Aorta (tissue), 5 donors: ENCODE results near the gene BBOX1. TPM values are rescaled to one million over a fixed set of nuclear protein-coding genes. Genes with fewer than 3 reads are reported as not detected.
"Not testable (repeated sequence)": the region's sequence is repeated elsewhere in the genome, so short reads cannot be mapped to it uniquely, and the experiment has no call there.

Source experiments
- ATAC-seq: fragments of 200-7000 bp; cut with Tn5 transposase; one replicate; pipeline ENCODE4 v1.9.1; 2022; ENCODE audit warnings: moderate library complexity; ENCODE audit not compliant: low FRiP score
- DNase-seq, 2 donors: peaks; one replicate each; pipeline ENCODE4 v3.0.0-alpha.2; 2020
- H3K27ac ChIP-seq, 2 donors: one replicate each; pipeline ENCODE4 v1.5.1; 2013; ENCODE audit warnings: low read length in 2 of 2, mild to moderate bottlenecking in 2 of 2, moderate library complexity in 2 of 2, control low read depth in 1 of 2, inconsistent platforms in 1 of 2, low read depth in 1 of 2
- H3K27me3 ChIP-seq, 2 donors: one replicate each; pipeline ENCODE4 v1.6.1; 2013; ENCODE audit warnings: control low read depth in 1 of 2, low read length in 1 of 2, mild to moderate bottlenecking in 1 of 2, moderate library complexity in 1 of 2; ENCODE audit not compliant: insufficient read depth in 2 of 2, control insufficient read depth in 1 of 2
- H3K36me3 ChIP-seq, 2 donors: one replicate each; pipeline ENCODE4 v1.6.1; 2013; ENCODE audit warnings: control low read depth in 1 of 2, low read length in 1 of 2, mild to moderate bottlenecking in 1 of 2; ENCODE audit not compliant: insufficient read depth in 2 of 2, control insufficient read depth in 1 of 2
- H3K4me1 ChIP-seq, 2 donors: one replicate each; pipeline ENCODE4 v1.6.1; 2013; ENCODE audit warnings: low read length in 2 of 2, control low read depth in 1 of 2, mild to moderate bottlenecking in 1 of 2, moderate library complexity in 1 of 2; ENCODE audit not compliant: insufficient read depth in 2 of 2, control insufficient read depth in 1 of 2
- H3K4me3 ChIP-seq, 2 donors: one replicate each; pipeline ENCODE4 v1.5.1; 2013; ENCODE audit warnings: low read length in 2 of 2, control low read depth in 1 of 2, mild to moderate bottlenecking in 1 of 2
- H3K9me3 ChIP-seq: one replicate; pipeline ENCODE4 v1.6.1; 2013; ENCODE audit warnings: mild to moderate bottlenecking, low read length; ENCODE audit not compliant: control insufficient read depth
- WGBS, 2 donors: extraction: QIAGEN DNeasy Blood & Tissue Kit; methylation state at CpG; one replicate each; pipeline ENCODE4 v1.1.7; 2013; 5-methylcytosine and 5-hydroxymethylcytosine counted together
- intact Hi-C, 2 donors: fragments of 100-400 bp; cut with DNase I; formaldehyde crosslinking; loops; one replicate each; pipeline versions ENCODE4 v1.14.2 to v1.15.0; 2022
- polyA plus RNA-seq, 2 donors: library from polyadenylated mRNA; stranded (reverse); fragments of 200-250 nt; gene quantifications; one replicate each; pipeline ENCODE4 v1.2.3, GENCODE V29; 2013
- total RNA-seq, 2 donors: library from RNA; stranded (reverse); fragmentation: NEBNext Ultra II Directional; extraction: Animal tissue kit (Norgen Biotek cat#: 25700); gene quantifications; one replicate each; pipeline ENCODE4 v1.2.1, GENCODE V29; 2021
- donor health status: healthy with polysubstance abuse.
- donor health status: Bipolar disorder and iron deficiency.
- donor health status: DM: no; HTN: no; CAD: no.
- donor health status: DM: no; HTN: no; CAD: no.
- donor health status: DM: yes; HTN: yes; CAD: no.

BBOX1 gene
- total and polyA plus RNA-seq, 4 donors, result 0.43 to 0.45 TPM; not detected in 2

- H3K27me3 ChIP-seq, result no peaks in the 10 kb centered on the region
- DNase-seq (no peak), ATAC-seq (no peak)
- no peaks in the 10 kb centered on the region for H3K36me3 ChIP-seq
- H3K4me3 ChIP-seq, result no peak overlapping the region
- H3K4me1 ChIP-seq, result peaks cover 3 to 5% of the 10 kb centered on the region in 2 donors
- WGBS, 2 donors, result 27 to 30% methylated on average over 2 of the region's 2 CpGs
- intact Hi-C loops, result no loop called here
- no peak overlapping the region for H3K27ac ChIP-seq
- no peaks in the 10 kb centered on the region for H3K9me3 ChIP-seq
Observed at GRCh38 chr11:27118371-27118770, 77.8 kb downstream of the BBOX1 start.

- H3K4me1 ChIP-seq, result peaks cover 3 to 5% of the 10 kb centered on the region in 2 donors
- no peaks in the 10 kb centered on the region for H3K36me3 ChIP-seq
- no peak overlapping the region for H3K27ac ChIP-seq
- intact Hi-C loops, result no loop called here
- ATAC-seq (no peak), DNase-seq (no peak)
- H3K4me3 ChIP-seq, result no peak overlapping the region
- H3K27me3 ChIP-seq, result no peaks in the 10 kb centered on the region
- 84 to 88% methylated on average over 3 of the region's 3 CpGs for WGBS, 2 donors
- no peaks in the 10 kb centered on the region for H3K9me3 ChIP-seq
Observed at GRCh38 chr11:27118949-27119348, 78.3 kb downstream of the BBOX1 start.

- Histone ChIP-seq H3K36me3 (no peaks in the 10 kb centered on the region), H3K27me3 (no peaks in the 10 kb centered on the region), H3K4me1 (peaks cover 3 to 5% of the 10 kb centered on the region in 2 donors), H3K4me3 (no peak overlapping the region), H3K27ac (no peak overlapping the region), H3K9me3 (no peaks in the 10 kb centered on the region)
- DNase-seq (no peak), ATAC-seq (no peak)
- intact Hi-C loops, result no loop called here
Observed at GRCh38 chr11:27119396-27119795, 78.8 kb downstream of the BBOX1 start.

- WGBS, 2 donors, result 81 to 90% methylated on average over 1 of the region's 1 CpG
- intact Hi-C loops, result loop anchor here (10.0 kb wide), 1 partner anchor 365 kb away; no protein-coding TSS in a partner anchor
- H3K27ac ChIP-seq, result no peak overlapping the region
- DNase-seq (no peak), ATAC-seq (no peak)
- no peaks in the 10 kb centered on the region for H3K27me3 ChIP-seq
- no peaks in the 10 kb centered on the region for H3K9me3 ChIP-seq
- no peaks in the 10 kb centered on the region for H3K36me3 ChIP-seq
- no peak overlapping the region for H3K4me3 ChIP-seq
- peaks cover 3 to 5% of the 10 kb centered on the region in 2 donors for H3K4me1 ChIP-seq
Observed at GRCh38 chr11:27120211-27120610, 79.6 kb downstream of the BBOX1 start.

GRCh38 chr11:27122001-27122400, 81.4 kb downstream of the BBOX1 start:
- intact Hi-C loops, result loop anchor here (10.0 kb wide), 1 partner anchor 367 kb away; no protein-coding TSS in a partner anchor
- 78 to 79% methylated on average over 4 of the region's 4 CpGs for WGBS, 2 donors

DNA sequence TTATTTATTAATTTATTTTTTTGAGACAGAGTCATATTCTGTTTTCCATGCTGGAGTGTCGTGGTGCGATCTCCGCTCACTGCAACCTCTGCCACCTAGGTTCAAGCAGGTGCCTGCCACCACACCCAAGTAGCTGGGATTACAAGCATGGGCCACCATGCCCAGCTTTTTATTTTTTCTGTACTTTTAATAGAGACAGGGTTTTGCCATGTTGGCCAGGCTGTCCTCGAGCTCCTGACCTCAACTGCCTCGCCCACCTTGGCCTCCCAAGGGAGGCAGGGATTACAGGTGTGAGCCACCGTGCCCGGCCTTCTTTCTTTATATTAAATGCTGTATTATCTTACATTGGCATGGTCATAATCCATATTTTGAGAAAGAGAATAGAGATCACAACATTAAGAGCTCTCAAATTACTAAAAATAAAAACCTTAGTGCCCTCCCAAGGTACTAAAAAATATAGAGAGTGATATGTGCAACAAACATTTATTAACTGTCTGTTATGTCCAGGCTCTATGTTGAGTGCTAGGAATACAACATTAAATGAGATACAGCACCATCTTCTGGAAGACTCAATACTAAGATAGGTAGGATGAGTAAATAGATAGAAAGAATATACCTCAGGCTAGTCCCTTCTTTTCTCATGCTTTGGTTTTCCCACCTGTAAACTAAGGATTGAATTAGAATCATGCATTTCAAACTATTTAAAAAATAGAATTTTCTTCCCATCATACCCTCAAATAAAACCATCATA, 84.1 kb downstream of the BBOX1 start:
- Histone ChIP-seq H3K9me3 (no peaks in the 10 kb centered on the region), H3K27me3 (no peaks in the 10 kb centered on the region), H3K4me3 (no peak overlapping the region), H3K4me1 (no peaks in the 10 kb centered on the region), H3K36me3 (no peaks in the 10 kb centered on the region), H3K27ac (no peak overlapping the region)
- ATAC-seq (no peak), DNase-seq (no peak)
- intact Hi-C loops, result loop anchor here (10.0 kb wide), 1 partner anchor 370 kb away; no protein-coding TSS in a partner anchor
- 92 to 93% methylated on average over 7 of the region's 7 CpGs for WGBS, 2 donors

More at GRCh38 chr11:27122001-27122400, 81.4 kb downstream of the BBOX1 start:
- no peaks in the 10 kb centered on the region for H3K36me3 ChIP-seq
- H3K9me3 ChIP-seq, result no peaks in the 10 kb centered on the region
- DNase-seq (no peak), ATAC-seq (no peak)
- no peak overlapping the region for H3K27ac ChIP-seq
- peaks cover 3 to 5% of the 10 kb centered on the region in 2 donors for H3K4me1 ChIP-seq
- H3K4me3 ChIP-seq, result no peak overlapping the region
- H3K27me3 ChIP-seq, result no peaks in the 10 kb centered on the region

GRCh38 chr11:27129686-27130085, 89.1 kb downstream of the BBOX1 start:
- H3K9me3 ChIP-seq, result no peaks in the 10 kb centered on the region
- intact Hi-C loops, result loop anchor here (10.0 kb wide), 1 partner anchor 375 kb away; no protein-coding TSS in a partner anchor
- ATAC-seq (no peak), DNase-seq (no peak)
- H3K4me3 ChIP-seq, result no peak overlapping the region
- no peaks in the 10 kb centered on the region for H3K27me3 ChIP-seq
- no peaks in the 10 kb centered on the region for H3K36me3 ChIP-seq
- H3K27ac ChIP-seq, result no peak overlapping the region
- H3K4me1 ChIP-seq, result no peaks in the 10 kb centered on the region

- intact Hi-C loops, result no loop called here
- Histone ChIP-seq H3K27me3 (no peaks in the 10 kb centered on the region), H3K9me3 (no peaks in the 10 kb centered on the region), H3K36me3 (no peaks in the 10 kb centered on the region), H3K27ac (no peak overlapping the region), H3K4me1 (no peaks in the 10 kb centered on the region), H3K4me3 (no peak overlapping the region)
- ATAC-seq (no peak), DNase-seq (no peak)
Observed at GRCh38 chr11:27130806-27131205, 90.2 kb downstream of the BBOX1 start.

- ATAC-seq, H3K4me1 ChIP-seq, H3K27me3 ChIP-seq, H3K27ac ChIP-seq, H3K36me3 ChIP-seq, H3K9me3 ChIP-seq, DNase-seq, H3K4me3 ChIP-seq, intact Hi-C loops: not testable (repeated sequence)
- 79% methylated on average over 8 of the region's 8 CpGs for WGBS, 2 donors
Observed at GRCh38 chr11:27135924-27136329, 95.3 kb downstream of the BBOX1 start.
